Neural cell (in vitro differentiated cells): ENCODE results near the gene RBM8A. TPM values are rescaled to one million over a fixed set of nuclear protein-coding genes. Genes with fewer than 3 reads are reported as not detected.

Source experiments
- H2AFZ ChIP-seq: fragments of 200-600, 300-800 bp; sonication (generic), shearing (Covaris generic); 2 replicates; pipeline ENCODE4 v1.6.0; 2014; ENCODE audit warnings: low read depth, mild to moderate bottlenecking, antibody characterized with exemption, low read length, moderate library complexity
- H3F3A ChIP-seq: fragments of 200-600 bp; shearing (Covaris generic); 2 replicates; pipeline ENCODE4 v1.6.1; 2016; ENCODE audit warnings: mild to moderate bottlenecking, moderate library complexity, mixed read lengths, antibody characterized with exemption, low read length; ENCODE audit not compliant: insufficient read depth, poor library complexity, severe bottlenecking
- H3K27ac ChIP-seq: fragments of 200-600, 300-800 bp; sonication (generic), shearing (Covaris generic); 2 replicates; pipeline ENCODE4 v1.5.1; 2014; ENCODE audit warnings: mild to moderate bottlenecking, low read length, moderate library complexity
- H3K27me3 ChIP-seq: fragments of 300-800, 200-600 bp; sonication (generic), shearing (Covaris generic); 2 replicates; pipeline ENCODE4 v1.6.0; 2014; ENCODE audit warnings: mild to moderate bottlenecking, low read depth, low read length, moderate library complexity; ENCODE audit not compliant: insufficient read depth
- H3K36me3 ChIP-seq: fragments of 300-800, 200-600 bp; sonication (generic), shearing (Covaris generic); 2 replicates; pipeline ENCODE4 v1.5.1; 2014; ENCODE audit warnings: mild to moderate bottlenecking, antibody characterized with exemption, low read length, moderate library complexity; ENCODE audit not compliant: insufficient read depth
- H3K4me2 ChIP-seq: fragments of 300-800, 200-600 bp; sonication (generic), shearing (Covaris generic); 2 replicates; pipeline ENCODE4 v1.6.0; 2014; ENCODE audit warnings: mild to moderate bottlenecking, low read length
- H3K4me3 ChIP-seq: fragments of 300-800, 200-600 bp; sonication (generic), shearing (Covaris generic); 2 replicates; pipeline ENCODE4 v1.5.1; 2014; ENCODE audit warnings: mild to moderate bottlenecking, low read length, moderate library complexity
- H3K79me2 ChIP-seq: fragments of 200-600 bp; shearing (Covaris generic); replicated peaks from 2 replicates; pipeline ENCODE4 v1.6.0; 2014; ENCODE audit warnings: mild to moderate bottlenecking, low read length, moderate library complexity; ENCODE audit not compliant: insufficient read depth
- H3K9ac ChIP-seq: fragments of 300-800, 200-600 bp; sonication (generic), shearing (Covaris generic); 2 replicates; pipeline ENCODE4 v1.6.1; 2016; ENCODE audit warnings: mild to moderate bottlenecking, low read length, mixed read lengths
- H3K9me2 ChIP-seq: fragments of 200-600 bp; shearing (Covaris generic); 2 replicates; pipeline ENCODE4 v1.6.1; 2016; ENCODE audit warnings: mild to moderate bottlenecking, low read length, mixed read lengths; ENCODE audit not compliant: insufficient read depth
- H3K9me3 ChIP-seq: fragments of 200-600, 300-800 bp; sonication (generic), shearing (Covaris generic); 2 replicates; pipeline ENCODE4 v1.6.1; 2016; ENCODE audit warnings: mild to moderate bottlenecking, mixed run types, low read length, moderate library complexity, mixed read lengths
- H4K20me1 ChIP-seq: fragments of 200-600 bp; shearing (Covaris generic); 2 replicates; pipeline ENCODE4 v1.6.1; 2016; ENCODE audit warnings: mild to moderate bottlenecking, mixed run types; ENCODE audit not compliant: insufficient read depth
- EP300 ChIP-seq: fragments of 450-650 bp; conservative IDR thresholded peaks from 2 replicates; pipeline ENCODE4 v1.6.1; 2014; ENCODE audit warnings: antibody characterized with exemption, mild to moderate bottlenecking, moderate library complexity; ENCODE audit not compliant: poor library complexity, severe bottlenecking
- EZH2 ChIP-seq: fragments of 200-600, 300-800 bp; shearing (Covaris generic), sonication (generic); IDR thresholded peaks from 2 replicates; pipeline ENCODE4 v1.6.1; 2014; ENCODE audit warnings: antibody characterized with exemption, low read length, borderline replicate concordance, mild to moderate bottlenecking; ENCODE audit not compliant: insufficient read depth, poor library complexity, severe bottlenecking
- MXI1 ChIP-seq: fragments of 450-650 bp; conservative IDR thresholded peaks from 2 replicates; pipeline ENCODE4 v1.6.1; 2014; ENCODE audit warnings: antibody characterized with exemption, mild to moderate bottlenecking; ENCODE audit not compliant: poor library complexity, severe bottlenecking
- POLR2AphosphoS5 ChIP-seq: IDR thresholded peaks from 2 replicates; pipeline ENCODE4 v1.6.1; 2012
- RAD21 ChIP-seq: fragments of 450-650 bp; conservative IDR thresholded peaks from 2 replicates; pipeline ENCODE4 v1.6.1; 2014; ENCODE audit warnings: antibody characterized with exemption, mild to moderate bottlenecking, moderate library complexity
- REST ChIP-seq: IDR thresholded peaks from 2 replicates; pipeline ENCODE4 v1.6.1; 2012; ENCODE audit warnings: borderline replicate concordance
- SMC3 ChIP-seq: fragments of 450-650 bp; conservative IDR thresholded peaks from 2 replicates; pipeline ENCODE4 v1.6.1; 2014; ENCODE audit warnings: antibody characterized with exemption, mild to moderate bottlenecking, moderate library complexity; ENCODE audit not compliant: poor library complexity
- TAF1 ChIP-seq: IDR thresholded peaks from 2 replicates; pipeline ENCODE4 v1.6.1; 2012; ENCODE audit warnings: low read depth
- polyA plus RNA-seq: library from polyadenylated mRNA; depleted of rRNA; stranded (reverse); fragments of >200 nt; gene quantifications from 2 replicates; pipeline ENCODE4 v1.2.3, GENCODE V29; 2014
- TF ChIP-seq, protein P1 (sequence below): fragments of 450-650 bp; IDR thresholded peaks from 2 replicates; pipeline ENCODE4 v1.5.1; 2014; ENCODE audit warnings: antibody characterized with exemption, mild to moderate bottlenecking, moderate library complexity; ENCODE audit not compliant: poor library complexity, severe bottlenecking

The RBM8A gene
- polyA plus RNA-seq, 1 donor from 2014 or later, result 366 TPM

DNA sequence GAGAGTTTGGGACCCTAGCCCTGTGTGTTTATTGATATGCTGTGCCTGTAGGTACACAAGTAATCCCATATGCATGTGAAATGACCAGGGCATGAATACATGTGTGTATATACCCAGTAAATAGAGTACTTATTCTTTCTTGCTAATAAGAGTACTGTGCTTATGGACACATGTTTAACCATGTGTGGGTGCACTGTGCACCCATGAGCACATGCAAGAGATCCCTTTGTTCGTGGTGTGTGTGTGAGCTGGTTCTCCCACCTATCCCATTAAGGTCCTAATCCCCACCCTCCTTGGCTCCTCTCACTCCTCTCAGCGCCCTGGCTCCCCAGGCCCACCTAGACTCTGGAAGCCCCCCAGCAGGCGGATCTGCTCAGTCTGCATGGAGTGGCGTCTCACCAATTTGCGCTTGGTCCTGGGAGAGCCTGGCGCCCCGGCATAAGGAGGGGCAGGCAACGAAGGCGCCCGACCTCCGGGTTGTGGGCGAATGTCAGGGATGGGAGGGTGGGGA is 32.7 kb upstream of the RBM8A start (continued):
- TF ChIP-seq SMC3, result no peak
- no peak for TF ChIP-seq RAD21
- TF ChIP-seq EP300, result no peak
- no peak for TF ChIP-seq EZH2

DNA sequence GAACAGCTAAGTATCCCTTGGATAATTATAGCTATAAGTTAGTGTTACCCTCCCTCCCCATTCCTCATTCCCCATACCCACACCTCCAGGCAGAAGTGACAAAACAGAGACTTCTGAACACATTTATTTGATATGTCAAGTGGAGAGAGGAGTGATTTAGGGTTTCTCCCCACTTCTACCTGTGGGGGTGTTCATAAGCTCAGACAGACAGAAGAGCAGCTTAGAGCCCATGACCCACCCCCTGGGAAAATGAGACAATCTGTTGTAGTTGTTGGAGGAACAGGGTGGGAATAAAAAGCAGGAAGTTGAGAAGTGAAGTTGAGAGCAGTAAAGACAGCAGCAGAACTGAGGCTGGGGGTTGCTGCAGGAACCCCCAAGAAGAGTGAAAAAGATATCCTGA is 32.0 kb upstream of the RBM8A start:
- H3K4me2 ChIP-seq, result no peak overlapping the region
- no peak overlapping the region for H3K27ac ChIP-seq
- H3K4me3 ChIP-seq, result no peak overlapping the region
- no peaks in the 10 kb centered on the region for H3K36me3 ChIP-seq
- H3K9me3 ChIP-seq, result no peaks in the 10 kb centered on the region
- H2AFZ ChIP-seq, result no peak overlapping the region
- no peaks in the 10 kb centered on the region for H3K9me2 ChIP-seq
- TF ChIP-seq REST (no peak), EP300 (no peak), RAD21 (no peak), POLR2AphosphoS5 (no peak), SMC3 (no peak), TAF1 (no peak), EZH2 (no peak), MXI1 (no peak)
- TF ChIP-seq, protein P1, sequence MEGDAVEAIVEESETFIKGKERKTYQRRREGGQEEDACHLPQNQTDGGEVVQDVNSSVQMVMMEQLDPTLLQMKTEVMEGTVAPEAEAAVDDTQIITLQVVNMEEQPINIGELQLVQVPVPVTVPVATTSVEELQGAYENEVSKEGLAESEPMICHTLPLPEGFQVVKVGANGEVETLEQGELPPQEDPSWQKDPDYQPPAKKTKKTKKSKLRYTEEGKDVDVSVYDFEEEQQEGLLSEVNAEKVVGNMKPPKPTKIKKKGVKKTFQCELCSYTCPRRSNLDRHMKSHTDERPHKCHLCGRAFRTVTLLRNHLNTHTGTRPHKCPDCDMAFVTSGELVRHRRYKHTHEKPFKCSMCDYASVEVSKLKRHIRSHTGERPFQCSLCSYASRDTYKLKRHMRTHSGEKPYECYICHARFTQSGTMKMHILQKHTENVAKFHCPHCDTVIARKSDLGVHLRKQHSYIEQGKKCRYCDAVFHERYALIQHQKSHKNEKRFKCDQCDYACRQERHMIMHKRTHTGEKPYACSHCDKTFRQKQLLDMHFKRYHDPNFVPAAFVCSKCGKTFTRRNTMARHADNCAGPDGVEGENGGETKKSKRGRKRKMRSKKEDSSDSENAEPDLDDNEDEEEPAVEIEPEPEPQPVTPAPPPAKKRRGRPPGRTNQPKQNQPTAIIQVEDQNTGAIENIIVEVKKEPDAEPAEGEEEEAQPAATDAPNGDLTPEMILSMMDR, result no peak
- H3F3A ChIP-seq, result peaks cover 7% of the 10 kb centered on the region
- H4K20me1 ChIP-seq, result no peaks in the 10 kb centered on the region
- peaks cover 23% of the 10 kb centered on the region for H3K27me3 ChIP-seq
- no peak overlapping the region for H3K9ac ChIP-seq
- H3K79me2 ChIP-seq, result peaks cover 27% of the 10 kb centered on the region

GRCh38 chr1:145958734-145959133 is 31.4 kb upstream of the RBM8A start:
- Histone ChIP-seq H3K9ac (peak overlapping the region; percentile 86), H3K4me2 (peak overlapping the region; percentile 75)
- TF ChIP-seq TAF1, result no peak
- no peak for TF ChIP-seq REST
- TF ChIP-seq SMC3, result no peak

More at GRCh38 chr1:145958734-145959133, 31.4 kb upstream of the RBM8A start:
- H2AFZ ChIP-seq, result no peak overlapping the region
- H4K20me1 ChIP-seq, result no peaks in the 10 kb centered on the region
- H3F3A ChIP-seq, result peaks cover 2% of the 10 kb centered on the region
- no peaks in the 10 kb centered on the region for H3K36me3 ChIP-seq
- H3K9me3 ChIP-seq, result no peaks in the 10 kb centered on the region
- no peaks in the 10 kb centered on the region for H3K9me2 ChIP-seq
- H3K27ac ChIP-seq, result no peak overlapping the region
- H3K79me2 ChIP-seq, result peaks cover 33% of the 10 kb centered on the region
- H3K27me3 ChIP-seq, result peaks cover 23% of the 10 kb centered on the region
- peak overlapping the region; percentile 77 for H3K4me3 ChIP-seq
